HG03064 (cell line): ENCODE measurements around the gene SLC48A1.

Source experiments
- ATAC-seq: cut with Tn5 transposase; IDR thresholded peaks from one replicate; pipeline ENCODE4 v1.9.1; 2021; ENCODE audit warnings: low read depth; ENCODE audit not compliant: unreplicated experiment

The SLC48A1 gene

GRCh38 chr12:47789141-47789540 lies 16.1 kb downstream of the SLC48A1 start:
- ATAC-seq: no peak

- no peak for ATAC-seq
Measured at GRCh38 chr12:47789712-47790489, 16.9 kb downstream of the SLC48A1 start.

DNA sequence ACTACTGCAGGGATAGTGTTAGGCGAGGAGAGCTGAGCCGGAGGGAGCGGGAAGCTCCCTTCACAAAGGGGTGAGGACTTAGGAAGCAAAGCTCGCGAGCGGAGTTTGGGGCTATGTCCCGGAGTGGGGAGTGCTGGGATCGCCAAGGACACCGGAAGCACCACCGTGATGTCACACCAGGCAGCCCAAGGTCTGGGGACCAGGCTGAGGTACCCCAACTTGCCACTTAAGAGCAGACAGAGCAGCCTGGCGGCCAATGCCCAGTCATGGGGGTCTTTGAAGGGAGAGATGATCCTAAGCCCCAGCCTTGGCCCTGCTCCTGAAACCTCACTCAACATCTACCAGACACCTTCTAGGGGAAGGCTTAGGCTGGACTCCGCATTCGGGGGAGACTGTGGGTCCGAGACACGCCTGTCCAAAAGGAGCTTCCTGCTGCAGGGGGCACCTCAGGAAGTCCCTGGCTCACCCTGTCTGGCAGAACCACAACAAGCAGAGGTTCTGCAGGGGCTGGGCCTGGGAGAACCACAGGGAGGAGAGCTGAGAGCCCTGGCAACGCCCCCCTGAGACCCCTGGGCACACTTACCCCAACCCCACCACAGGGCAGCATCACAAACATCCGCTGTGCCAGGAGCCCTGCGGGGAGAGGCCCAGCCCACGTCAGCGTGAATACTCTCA lies 17.8 kb downstream of the SLC48A1 start:
- ATAC-seq: no peak

GRCh38 chr12:47791351-47791746 lies 18.3 kb downstream of the SLC48A1 start:
- ATAC-seq: no peak

- ATAC-seq: no peak
Measured at GRCh38 chr12:47791874-47792273, 18.8 kb downstream of the SLC48A1 start.

DNA sequence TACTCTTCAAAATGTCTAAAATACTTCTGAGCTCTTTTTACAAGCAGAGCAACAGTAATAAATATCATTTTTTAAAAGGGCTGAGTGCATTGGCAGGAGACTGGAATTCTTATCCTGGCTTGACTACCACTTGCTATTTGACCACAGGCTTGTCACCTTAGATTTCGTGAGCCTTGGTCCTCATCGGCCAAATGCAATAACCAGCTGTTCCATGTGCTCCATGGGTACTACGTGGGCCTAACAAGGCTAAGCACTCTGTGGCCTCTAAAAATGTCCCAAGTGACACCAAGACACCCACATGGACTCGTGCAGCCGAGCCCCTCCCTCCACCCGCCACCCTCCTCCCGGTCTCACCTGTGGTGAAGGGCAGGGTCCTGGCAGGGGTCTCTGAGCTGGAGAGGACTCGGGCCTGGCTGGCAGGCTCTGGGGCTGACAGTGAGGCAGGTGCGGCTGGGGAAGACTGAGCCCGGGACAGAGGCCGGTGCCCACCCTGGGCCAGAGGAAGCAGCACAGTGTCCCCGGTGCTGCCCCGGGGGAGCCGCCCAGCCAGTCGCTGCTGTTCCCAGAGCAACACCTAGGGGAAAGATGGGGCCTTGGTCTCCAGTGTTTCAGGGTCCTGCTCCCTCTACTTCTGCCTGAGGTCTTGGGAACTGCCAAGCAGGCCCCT lies 20.1 kb downstream of the SLC48A1 start:
- no peak for ATAC-seq

DNA sequence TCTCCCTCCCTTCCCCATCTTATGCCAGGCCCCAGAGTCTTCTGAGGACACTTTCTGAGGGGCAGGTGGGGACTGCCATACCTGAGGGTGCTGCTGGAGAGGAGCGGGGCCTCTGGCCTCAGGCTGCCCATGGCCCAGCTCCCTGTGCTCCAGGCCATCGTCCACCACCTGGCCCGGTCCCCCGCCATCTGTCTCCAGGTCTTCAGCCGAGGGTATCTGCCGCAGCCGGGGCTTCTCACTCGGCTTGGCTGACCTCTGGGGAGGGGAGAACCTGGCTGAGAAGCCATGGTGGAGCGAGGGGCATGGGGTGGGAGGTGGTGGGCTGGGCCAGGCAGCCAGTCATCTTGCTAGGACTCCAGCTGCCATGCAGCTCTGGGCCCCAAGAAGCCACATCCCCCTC lies 21.6 kb downstream of the SLC48A1 start:
- ATAC-seq: no peak

- ATAC-seq: no peak
Measured at GRCh38 chr12:47795121-47795813, 22.2 kb downstream of the SLC48A1 start.

DNA sequence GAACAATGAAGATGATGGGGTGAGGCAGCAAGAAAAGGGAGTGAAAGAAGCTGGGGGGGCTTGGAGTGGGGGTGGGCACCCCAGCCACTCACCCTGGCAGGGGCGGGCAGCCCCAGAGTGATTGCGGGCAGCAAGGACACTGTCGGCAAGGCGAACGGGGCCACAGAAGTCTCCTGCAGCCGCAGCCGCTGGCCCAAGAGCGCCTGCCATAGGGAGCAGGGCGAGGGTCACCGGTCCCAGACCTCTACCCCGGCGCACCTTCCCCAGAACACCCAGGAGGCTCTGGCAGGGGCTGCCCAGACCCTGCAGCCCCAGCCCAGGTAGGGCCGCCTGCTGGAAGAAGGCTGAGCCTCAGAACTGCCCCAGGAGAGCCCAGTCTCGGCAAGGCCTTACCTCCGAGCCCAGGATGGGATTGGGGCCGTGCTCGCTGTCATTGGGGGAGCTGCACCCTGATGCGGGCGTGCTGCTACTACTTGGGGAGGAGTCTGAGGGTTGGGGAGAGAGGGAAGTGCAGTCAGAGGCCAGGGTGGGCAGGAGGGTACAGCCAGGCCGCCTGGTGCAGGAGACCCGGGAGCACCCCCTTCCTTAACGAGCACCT lies 22.9 kb downstream of the SLC48A1 start:
- no peak for ATAC-seq

- no peak for ATAC-seq
Measured at GRCh38 chr12:47797441-47797840, 24.4 kb downstream of the SLC48A1 start.

DNA sequence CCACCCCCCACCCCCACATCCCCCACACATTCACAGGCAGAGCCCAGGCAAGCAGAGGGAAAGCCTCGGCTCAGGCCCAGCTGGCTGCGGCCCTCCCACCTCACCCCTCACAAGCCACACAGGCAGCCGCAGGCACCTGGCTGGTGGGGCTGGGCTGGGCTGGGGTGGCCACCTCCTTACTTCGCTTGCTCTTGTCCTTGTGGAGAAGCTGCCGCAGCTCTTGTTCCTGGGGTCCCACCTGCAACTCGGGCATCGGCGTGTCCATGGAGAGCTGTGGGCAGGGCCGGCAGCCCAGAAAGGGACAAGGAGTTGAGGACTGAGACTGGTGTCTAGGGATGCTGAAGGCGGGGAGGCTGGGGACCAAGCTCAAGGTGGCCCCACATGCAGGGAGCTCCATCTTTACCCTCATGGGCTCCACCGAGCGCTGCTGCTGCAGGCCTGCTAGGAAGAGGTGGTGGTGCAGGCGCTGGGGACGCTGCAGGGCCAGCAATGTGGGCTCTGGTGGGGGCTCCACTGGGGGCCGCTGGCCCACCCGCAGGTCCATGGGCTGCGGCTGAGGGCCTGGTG lies 25.4 kb downstream of the SLC48A1 start:
- ATAC-seq: no peak

GRCh38 chr12:47799357-47799955 lies 26.4 kb downstream of the SLC48A1 start:
- ATAC-seq: no peak

GRCh38 chr12:47800582-47800981 lies 27.5 kb downstream of the SLC48A1 start:
- no peak for ATAC-seq

DNA sequence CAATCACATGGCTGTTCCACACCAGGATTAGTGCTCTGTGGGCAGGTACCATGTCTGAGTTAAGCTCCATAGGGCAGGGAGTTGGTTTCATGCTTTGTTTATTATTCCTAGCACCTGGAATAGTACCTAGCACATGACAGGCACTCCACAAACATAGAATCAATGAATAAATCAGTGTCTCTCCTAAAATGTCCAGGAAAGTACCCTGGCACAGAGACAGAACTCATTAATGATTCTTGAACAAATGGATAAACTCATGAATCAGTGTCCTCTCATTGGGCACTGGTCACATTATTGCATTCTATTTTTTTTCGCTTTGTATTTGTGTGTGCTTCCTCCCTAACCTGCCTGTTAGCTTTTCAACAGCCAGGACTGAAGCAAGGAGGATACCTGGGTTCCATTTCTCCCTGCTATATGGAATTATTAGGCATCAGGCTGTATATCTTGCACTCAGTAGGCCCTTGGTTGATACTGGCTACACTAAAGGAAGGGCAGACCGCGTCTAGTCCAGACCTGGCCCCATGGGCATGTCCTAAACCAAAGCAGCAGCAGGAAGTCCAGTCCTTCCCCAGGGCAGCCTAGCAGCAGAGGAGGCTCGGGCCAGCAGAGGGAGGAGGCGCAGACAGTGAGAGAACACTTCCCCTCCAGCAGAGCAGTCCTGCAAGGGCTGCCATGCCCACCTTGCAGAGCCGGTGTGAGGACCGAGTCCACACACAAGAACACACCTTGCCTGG lies 28.3 kb downstream of the SLC48A1 start:
- ATAC-seq: no peak

GRCh38 chr12:47801904-47802246 lies 28.8 kb downstream of the SLC48A1 start:
- no peak for ATAC-seq

- ATAC-seq: no peak
Measured at GRCh38 chr12:47802312-47802711, 29.3 kb downstream of the SLC48A1 start.

- ATAC-seq: no peak
Measured at GRCh38 chr12:47803191-47803875, 30.3 kb downstream of the SLC48A1 start.

DNA sequence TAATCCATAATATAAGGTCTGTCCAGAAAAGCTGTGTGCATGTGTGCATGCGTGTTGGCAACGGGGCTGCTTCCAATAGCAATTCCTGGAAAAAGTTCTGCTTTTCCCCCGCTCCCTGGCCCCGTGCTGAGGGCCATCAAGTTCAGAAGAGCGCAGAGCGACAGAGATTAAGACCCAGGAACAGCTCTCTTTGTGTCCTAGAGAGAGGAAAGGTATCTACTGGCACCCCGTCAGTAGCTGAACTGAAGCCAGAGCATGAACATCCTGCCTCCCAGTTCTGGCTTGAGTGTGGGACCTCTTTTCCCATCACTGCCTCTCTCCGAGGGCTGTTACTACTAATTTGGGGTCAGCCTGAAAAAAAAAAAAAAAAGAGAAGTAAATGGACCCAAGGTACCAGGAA lies 31.1 kb downstream of the SLC48A1 start:
- ATAC-seq: no peak

- no peak for ATAC-seq
Measured at GRCh38 chr12:47805417-47805816, 32.4 kb downstream of the SLC48A1 start.
